NCI-H82 (cell line): Measurements from ENCODE around the gene LRRC27.

Experiments
- DNase-seq: peaks from one replicate; lab custom pipeline; 2025; lab: John Stamatoyannopoulos, UW

The LRRC27 gene

GRCh38 chr10:132390921-132391675 is 59.1 kb downstream of the LRRC27 start:
- no peak for DNase-seq

- no peak for DNase-seq
Measured at GRCh38 chr10:132391676-132392020, 59.7 kb downstream of the LRRC27 start.

- no peak for DNase-seq
Measured at GRCh38 chr10:132392184-132392800, 60.3 kb downstream of the LRRC27 start.

DNA sequence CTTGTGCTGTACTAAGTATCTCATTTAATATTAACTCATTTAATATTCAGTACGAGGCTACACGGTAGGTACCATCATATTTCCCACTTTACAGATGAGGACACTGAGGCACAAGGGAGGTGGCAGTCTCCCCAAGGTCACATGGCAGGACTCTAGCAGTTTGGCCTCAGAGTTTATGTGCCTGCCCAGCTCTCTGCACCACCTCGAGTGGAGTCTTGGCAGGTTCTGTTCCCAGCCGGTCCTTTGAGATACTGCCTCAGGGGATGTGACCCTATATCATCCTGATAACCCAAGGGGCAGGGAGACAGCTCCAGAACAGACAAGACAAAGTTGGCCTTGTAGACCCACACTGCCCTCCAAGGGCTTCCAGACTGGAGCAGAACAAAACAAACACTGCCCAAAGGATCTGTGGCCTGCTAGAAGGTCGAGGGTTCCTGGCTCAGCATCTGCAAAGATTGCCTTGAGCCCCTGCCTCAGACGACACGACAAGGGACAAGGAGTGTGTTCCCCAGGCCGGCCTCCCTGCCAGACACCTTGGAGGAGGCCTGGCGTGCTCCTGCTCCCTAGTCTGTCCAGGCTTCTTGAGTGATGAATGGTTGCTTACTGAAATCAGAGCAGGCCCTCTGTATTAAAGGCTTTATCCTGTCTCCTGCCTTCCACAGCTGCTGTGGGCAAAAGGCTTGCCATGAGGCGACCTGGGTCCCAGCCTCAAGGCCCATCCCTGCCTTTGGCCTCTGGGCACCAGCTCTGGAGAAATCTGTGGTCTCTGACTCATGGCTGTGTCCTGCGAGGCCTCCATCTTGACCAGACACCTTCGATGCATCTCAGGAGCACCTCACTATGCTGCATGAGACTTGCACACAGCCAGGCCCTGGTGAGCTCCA is 61.1 kb downstream of the LRRC27 start:
- no peak for DNase-seq

GRCh38 chr10:132393695-132394181 is 61.7 kb downstream of the LRRC27 start:
- DNase-seq, result no peak

GRCh38 chr10:132394201-132394811 is 62.3 kb downstream of the LRRC27 start:
- no peak for DNase-seq

DNA sequence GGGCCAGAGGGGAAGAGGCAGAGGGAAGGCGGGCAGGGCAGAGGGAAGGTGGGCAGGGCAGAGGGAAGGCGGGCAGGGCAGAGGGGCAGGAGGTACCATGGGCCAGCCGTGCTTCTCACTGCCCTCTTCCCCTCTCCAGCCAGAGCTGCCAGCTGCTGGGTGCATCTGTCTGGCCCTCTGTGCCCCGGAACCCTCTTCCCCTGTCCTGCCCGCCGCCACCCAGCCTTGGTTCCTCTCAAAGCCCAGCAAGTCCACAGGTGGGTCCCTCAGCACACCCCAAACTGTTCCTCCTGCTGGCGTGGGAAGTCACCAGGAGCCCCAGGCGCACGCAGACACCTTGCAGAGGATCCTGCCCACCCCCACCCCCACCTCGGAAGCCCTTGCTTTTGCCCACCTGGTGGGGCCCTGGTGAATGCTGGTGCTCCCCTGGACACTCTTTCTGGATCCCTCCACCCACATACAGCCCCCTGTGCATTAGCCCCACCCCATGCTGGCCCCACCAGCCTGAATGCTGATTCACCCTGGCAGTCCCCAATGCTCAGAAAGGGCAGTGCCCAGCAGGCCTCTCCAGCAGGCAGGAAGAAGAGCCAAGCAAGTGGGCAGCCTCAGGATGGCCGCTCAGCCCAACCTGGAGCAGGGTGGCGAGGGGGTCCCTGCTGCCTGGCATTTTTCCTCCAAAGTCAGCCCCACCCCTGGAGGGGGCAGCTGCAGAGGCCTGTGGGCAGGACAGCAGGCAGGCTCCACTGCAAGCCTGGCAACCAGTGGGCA is 63.1 kb downstream of the LRRC27 start:
- DNase-seq, result no peak

DNA sequence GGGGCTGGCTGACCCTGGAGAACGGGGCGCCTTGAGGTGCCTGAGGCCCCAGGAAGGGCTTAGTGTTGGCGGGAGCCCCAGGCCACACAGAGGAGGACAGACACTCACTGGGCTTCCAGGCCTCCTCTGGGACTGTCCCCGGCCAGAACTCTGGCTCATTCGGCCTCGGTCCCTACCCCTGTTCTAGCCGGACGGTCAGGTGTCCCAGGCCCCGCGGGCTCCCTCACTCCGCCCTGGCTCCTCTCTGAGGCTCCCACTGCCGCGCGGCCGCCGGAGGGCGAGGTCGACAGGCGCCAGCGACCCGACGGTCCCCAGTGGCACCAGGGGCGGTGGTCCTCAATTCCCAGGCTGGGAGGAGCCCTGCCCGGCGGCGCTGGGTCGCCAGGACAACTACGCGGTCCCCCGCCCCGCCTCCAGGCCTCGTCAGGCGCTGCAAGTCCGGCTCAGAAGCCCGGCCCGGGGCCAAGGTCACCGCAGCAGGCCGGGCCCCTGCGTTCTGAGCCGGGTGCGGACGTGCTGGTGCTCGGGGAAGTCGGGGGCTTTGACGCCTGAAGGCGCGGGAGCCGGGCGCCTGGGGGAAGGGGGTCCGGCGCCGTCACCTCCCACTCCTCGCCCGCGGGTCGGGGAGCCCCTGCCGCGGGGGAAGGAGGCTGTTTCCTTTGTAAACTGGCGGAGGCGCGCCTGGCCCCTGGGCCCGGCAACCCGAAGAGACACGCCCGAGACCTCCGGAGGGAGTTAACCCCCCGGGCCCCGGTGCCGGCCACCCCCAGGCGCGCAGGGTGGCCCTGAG is 63.9 kb downstream of the LRRC27 start:
- DNase-seq, result no peak

- peak; percentile 64 for DNase-seq
Measured at GRCh38 chr10:132396494-132397035, 64.6 kb downstream of the LRRC27 start.

DNA sequence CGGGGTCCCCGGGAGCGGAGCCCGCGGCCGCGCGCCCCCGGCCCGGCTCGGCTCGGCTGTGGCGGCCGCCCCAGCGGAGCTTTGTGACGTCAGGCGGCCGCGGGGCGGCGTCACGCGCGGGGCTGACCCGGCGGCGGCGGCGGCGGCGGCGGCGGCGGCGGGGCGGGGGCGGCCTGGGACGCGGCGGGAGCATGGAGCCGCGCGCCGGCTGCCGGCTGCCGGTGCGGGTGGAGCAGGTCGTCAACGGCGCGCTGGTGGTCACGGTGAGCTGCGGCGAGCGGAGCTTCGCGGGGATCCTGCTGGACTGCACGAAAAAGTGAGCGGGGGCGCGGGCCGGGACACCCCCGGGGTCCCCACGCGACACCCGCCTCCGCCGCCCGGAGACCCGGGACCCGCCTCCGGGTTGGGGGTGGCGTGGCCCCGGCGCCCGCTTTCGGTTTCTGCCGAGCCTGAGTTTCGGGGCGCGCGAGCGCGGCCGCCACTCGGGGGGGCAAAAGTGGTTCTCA is 65.1 kb downstream of the LRRC27 start, which contains the start of gene PWWP2B:
Gene PWWP2B (plus strand): TSS at position 165 of the 506 bp plus-strand sequence. CDS start 27 bp downstream, at position 192.
- peak; percentile 38 for DNase-seq

DNA sequence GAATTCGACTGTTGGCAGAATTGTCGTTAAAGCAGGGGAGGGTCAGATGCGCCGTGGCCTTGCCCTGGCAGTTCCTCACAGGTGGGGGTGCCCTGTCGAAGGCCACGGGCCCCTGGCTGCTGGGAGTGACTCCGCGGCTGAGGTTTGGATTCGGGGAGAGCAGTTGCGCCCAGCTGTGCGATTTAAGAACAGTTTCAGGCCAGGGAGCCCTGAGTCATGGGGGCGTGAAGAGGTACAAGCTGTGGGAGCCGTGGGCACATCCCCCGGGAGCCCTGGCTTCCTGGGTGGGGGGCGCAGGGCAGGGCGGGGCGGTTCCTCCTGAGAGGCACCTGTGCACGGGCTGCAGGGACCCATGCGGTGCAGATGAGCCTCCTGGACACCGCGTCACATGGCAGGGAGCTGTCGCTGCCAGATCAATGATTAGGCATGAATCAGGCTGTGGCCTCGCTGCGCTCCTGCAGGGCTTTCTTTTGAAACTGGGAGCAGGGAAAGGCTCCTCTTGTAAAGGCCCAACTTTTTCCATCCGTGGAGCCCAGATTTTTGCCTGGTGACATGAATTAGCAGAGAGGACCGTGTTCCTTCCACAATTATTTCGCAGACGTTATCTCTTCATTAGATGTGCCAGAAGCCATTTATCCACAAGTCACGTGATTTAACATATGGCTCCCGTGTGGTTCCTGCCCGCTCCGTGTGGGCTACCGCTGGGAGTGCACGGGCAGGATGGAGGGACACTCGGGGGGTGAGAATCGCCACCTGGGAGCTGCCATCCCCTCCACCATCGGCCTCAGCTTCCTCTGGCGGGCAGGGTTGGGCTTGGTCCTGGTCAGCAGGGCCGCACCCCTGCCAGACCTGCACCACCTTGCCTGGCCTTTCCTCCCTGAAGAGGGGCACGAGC is 65.9 kb downstream of the LRRC27 start:
- peak; percentile 70 for DNase-seq

DNA sequence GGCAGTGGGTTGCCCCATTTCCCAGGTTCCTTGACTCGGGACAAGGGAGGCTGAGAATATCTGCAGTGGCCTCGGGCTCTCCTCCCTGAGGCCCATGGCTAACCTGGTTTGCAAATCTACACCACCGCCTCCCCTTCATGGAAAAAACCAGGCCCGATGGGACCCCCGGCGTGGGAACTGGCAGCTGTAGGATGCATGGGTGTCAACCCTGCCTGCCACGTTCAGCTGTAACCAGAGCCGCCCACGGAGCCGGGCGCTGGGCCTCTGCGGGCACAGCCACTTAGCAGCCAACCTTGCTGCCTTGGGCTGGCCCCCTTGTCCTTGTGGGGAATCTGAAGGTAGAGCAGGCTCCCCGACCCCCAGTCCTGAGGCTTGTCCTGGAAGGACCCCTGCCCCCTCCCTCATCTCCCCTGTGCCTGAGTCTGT is 66.6 kb downstream of the LRRC27 start:
- no peak for DNase-seq

- no peak for DNase-seq
Measured at GRCh38 chr10:132399117-132400035, 67.4 kb downstream of the LRRC27 start.

GRCh38 chr10:132400041-132400546 is 68.1 kb downstream of the LRRC27 start:
- no peak for DNase-seq

- DNase-seq, result no peak
Measured at GRCh38 chr10:132400547-132401151, 68.7 kb downstream of the LRRC27 start.

DNA sequence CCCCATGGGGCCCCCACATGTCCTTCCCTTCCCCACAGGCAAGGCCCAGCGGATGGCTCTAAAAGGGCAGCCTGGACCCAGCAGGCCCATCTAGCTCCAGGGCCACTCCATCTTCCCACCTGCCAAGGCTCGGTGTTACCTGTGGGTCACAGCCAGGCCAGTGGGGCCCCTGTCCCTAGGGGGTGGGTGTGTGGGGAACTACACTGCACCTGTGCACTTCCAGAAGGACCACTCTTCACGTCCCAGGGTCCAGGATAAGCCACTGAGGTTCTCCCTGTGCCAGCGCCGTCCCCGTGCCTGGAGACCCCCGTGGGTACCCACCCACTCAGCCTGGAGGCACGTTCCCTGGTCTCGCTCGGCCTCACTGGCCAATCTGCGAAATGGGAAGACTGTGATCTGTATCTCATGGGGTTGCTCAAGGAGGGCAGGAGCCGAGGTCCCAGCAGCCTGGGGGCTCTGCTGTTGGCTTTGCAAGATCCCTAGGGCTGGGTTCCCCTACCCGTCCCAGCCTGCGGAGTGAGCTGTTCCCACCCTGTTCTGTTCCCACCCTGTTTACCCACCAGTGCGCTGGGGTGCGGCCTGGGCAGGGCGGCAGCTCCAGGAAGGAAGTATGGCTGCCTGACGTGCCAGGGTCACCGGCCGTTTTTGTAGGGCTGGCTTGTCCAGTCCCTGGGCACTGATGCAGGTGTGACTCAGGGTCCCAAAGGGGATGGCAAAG is 69.6 kb downstream of the LRRC27 start:
- no peak for DNase-seq
